Mucosa of descending colon (tissue), 3 donors: Measurements from ENCODE around the gene ZNF839. TPM values are rescaled to one million over a fixed set of nuclear protein-coding genes. Genes with fewer than 3 reads are reported as not detected.

Experiments used
- ATAC-seq: fragments of 200-7000 bp; cut with Tn5 transposase; one replicate; pipeline ENCODE4 v1.9.1; 2020; ENCODE audit warnings: mild to moderate bottlenecking, moderate library complexity
- DNase-seq, 3 donors: peaks; one replicate each; pipeline ENCODE4 v3.0.0-alpha.2; 2020
- H3K36me3 ChIP-seq: fragments of 200-600 bp; one replicate; pipeline ENCODE4 v1.8.0; 2021; ENCODE audit warnings: low read depth, mild to moderate bottlenecking
- H3K4me1 ChIP-seq: fragments of 200-600 bp; one replicate; pipeline ENCODE4 v1.8.0; 2021; ENCODE audit warnings: low read depth, mild to moderate bottlenecking
- H3K4me3 ChIP-seq: fragments of 200-600 bp; one replicate; pipeline ENCODE4 v1.8.0; 2021; ENCODE audit warnings: mild to moderate bottlenecking
- H3K9me3 ChIP-seq: fragments of 200-600 bp; one replicate; pipeline ENCODE4 v1.8.0; 2021; ENCODE audit warnings: mild to moderate bottlenecking
- CTCF ChIP-seq: fragments of 200-600 bp; IDR thresholded peaks from one replicate; pipeline ENCODE4 v1.8.0; 2022; ENCODE audit warnings: antibody characterized with exemption, mild to moderate bottlenecking
- intact Hi-C, 2 donors: fragments of 100-400 bp; cut with DNase I in 1 of 2; cut with micrococcal nuclease in 1 of 2; formaldehyde crosslinking; loops; one replicate each; pipeline versions ENCODE4 v1.11.0 to v1.11.1; 2022; cut with DNase I, micrococcal nuclease
- total RNA-seq, 3 donors: library from RNA; stranded (reverse); fragmentation: NEBNext Ultra II Directional in 2 of 3; extraction: Animal tissue kit (Norgen Biotek cat#: 25700) in 2 of 3; gene quantifications; one replicate each; pipeline versions ENCODE4 v1.2.1 to v1.2.4, GENCODE V29; 2021 to 2023
- donor health status: DM: no; HTN: no; CAD: no; lungs with moderate emphysema.
- donor health status: DM: no; HTN: no; CAD: no.
- donor health status: DM: no; HTN: yes; CAD: no.

The ZNF839 gene
- total RNA-seq, 3 donors from 2014 or later, result 9.5 to 12.4 (median 9.7) TPM

- no peaks in the 10 kb centered on the region for H3K9me3 ChIP-seq
- no peak overlapping the region for H3K4me3 ChIP-seq
- TF ChIP-seq CTCF, result no peak
- intact Hi-C loops, result no loop called here
- H3K4me1 ChIP-seq, result no peaks in the 10 kb centered on the region
- no peak for ATAC-seq
- no peak for DNase-seq
- H3K36me3 ChIP-seq, result no peaks in the 10 kb centered on the region
These were observed 19.2 kb downstream of the ZNF839 start for GRCh38 chr14:102338724-102339123.

- no peak for ATAC-seq
These were observed 22.0 kb downstream of the ZNF839 start for GRCh38 chr14:102341566-102341965.

GRCh38 chr14:102342238-102342637, 22.7 kb downstream of the ZNF839 start:
- Histone ChIP-seq H3K9me3 (no peaks in the 10 kb centered on the region), H3K36me3 (no peaks in the 10 kb centered on the region), H3K4me1 (no peaks in the 10 kb centered on the region), H3K4me3 (no peak overlapping the region)
- intact Hi-C loops, result no loop called here
- no peak for ATAC-seq
- TF ChIP-seq CTCF, result no peak
- DNase-seq, result no peak

More at GRCh38 chr14:102341566-102341965, 22.0 kb downstream of the ZNF839 start:
- TF ChIP-seq CTCF, result no peak
- H3K36me3 ChIP-seq, result no peaks in the 10 kb centered on the region
- DNase-seq, result no peak
- intact Hi-C loops, result no loop called here
- no peak overlapping the region for H3K4me3 ChIP-seq
- no peaks in the 10 kb centered on the region for H3K4me1 ChIP-seq
- H3K9me3 ChIP-seq, result no peaks in the 10 kb centered on the region

GRCh38 chr14:102344084-102344483, 24.5 kb downstream of the ZNF839 start:
- DNase-seq (no peak), ATAC-seq (no peak)
- TF ChIP-seq CTCF, result no peak
- Histone ChIP-seq H3K4me3 (no peak overlapping the region), H3K9me3 (no peaks in the 10 kb centered on the region), H3K36me3 (no peaks in the 10 kb centered on the region), H3K4me1 (no peaks in the 10 kb centered on the region)
- intact Hi-C loops, result no loop called here

- H3K4me1 ChIP-seq, result no peaks in the 10 kb centered on the region
- intact Hi-C loops, result no loop called here
- H3K36me3 ChIP-seq, result no peaks in the 10 kb centered on the region
- DNase-seq (no peak), ATAC-seq (no peak)
- no peak overlapping the region for H3K4me3 ChIP-seq
- H3K9me3 ChIP-seq, result no peaks in the 10 kb centered on the region
- no peak for TF ChIP-seq CTCF
These were observed 24.9 kb downstream of the ZNF839 start for GRCh38 chr14:102344485-102344884.

- Histone ChIP-seq H3K36me3 (no peaks in the 10 kb centered on the region), H3K4me1 (no peaks in the 10 kb centered on the region), H3K4me3 (no peak overlapping the region), H3K9me3 (no peaks in the 10 kb centered on the region)
- DNase-seq (no peak), ATAC-seq (no peak)
- TF ChIP-seq CTCF, result no peak
- intact Hi-C loops, result no loop called here
These were observed 25.7 kb downstream of the ZNF839 start for GRCh38 chr14:102345232-102345631.
